Hepatic stellate cell (primary cell): ENCODE results near the gene OR6J1.
A peak's percentile ranks its signal among the peaks of the same experiment; 100 is the strongest.
"Not testable (repeated sequence)": the region's sequence is repeated elsewhere in the genome, so short reads cannot be mapped to it uniquely, and the experiment has no call there.

ENCODE experiments used
- DNase-seq: peaks from one replicate; pipeline ENCODE4 v3.0.0; 2011; ENCODE audit warnings: low spot score

Gene OR6J1

DNA sequence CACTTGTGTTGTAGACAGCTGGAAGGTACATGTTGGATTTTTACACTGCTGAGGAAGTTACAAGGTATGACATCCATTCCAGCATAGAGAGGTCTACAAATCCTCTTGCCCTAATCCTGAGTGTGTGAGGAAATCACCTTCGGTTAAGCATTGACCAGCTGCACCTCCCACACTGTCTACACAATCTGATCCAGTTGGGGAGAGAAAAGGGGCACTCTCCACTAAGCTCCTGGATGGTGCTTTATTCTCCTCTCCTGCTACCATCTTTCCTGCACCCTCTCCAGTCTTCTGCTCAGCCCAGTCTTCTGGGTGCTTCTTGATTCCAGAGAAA lies at the start of gene OR6J1:
Gene OR6J1 (minus strand): TSS at position 48 of the 331 bp plus-strand sequence. CDS start 9,541 bp downstream, outside the sequence.
- DNase-seq: no peak

DNA sequence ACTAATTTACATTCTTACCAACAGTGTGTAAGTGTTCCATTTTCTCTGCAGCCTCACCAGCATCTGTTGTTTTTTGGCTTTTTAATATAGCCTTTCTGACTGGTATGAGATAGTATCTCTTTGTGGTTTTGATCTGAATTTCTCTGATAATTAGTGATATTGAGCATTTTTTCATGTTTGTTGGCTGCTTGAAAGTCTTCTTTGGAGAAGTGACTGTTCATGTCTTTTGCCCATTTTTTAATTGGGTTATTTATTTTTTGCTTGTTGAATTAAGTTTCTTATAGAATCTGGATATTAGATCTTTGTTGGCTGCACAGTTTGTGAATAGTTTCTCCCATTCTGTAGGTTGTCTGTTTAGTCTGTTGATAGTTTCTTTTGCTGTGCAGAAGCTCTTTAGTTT lies 48.0 kb upstream of the OR6J1 start:
- no peak for DNase-seq

GRCh38 chr14:22691171-22691570 lies 47.0 kb upstream of the OR6J1 start:
- peak; percentile 34 for DNase-seq

DNA sequence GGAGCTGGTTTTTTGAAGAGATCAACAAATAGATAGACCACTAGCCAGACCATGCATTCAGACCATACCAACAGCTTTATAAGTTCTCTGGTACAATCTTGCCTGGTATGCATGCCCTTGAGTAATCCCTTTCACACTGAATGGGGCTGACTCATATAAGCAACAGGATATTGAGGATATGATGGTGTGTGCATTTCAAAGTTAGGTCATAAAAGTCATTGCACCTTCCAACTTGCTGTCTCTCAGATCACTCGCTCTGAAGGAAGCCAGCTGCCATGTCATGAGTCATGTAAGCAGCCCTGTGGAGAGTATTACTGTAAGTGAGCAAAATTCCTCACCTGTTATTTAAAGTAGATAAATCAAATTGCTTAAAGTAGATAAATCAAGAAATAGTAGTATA lies 45.0 kb upstream of the OR6J1 start:
- DNase-seq: peak; percentile 58

DNA sequence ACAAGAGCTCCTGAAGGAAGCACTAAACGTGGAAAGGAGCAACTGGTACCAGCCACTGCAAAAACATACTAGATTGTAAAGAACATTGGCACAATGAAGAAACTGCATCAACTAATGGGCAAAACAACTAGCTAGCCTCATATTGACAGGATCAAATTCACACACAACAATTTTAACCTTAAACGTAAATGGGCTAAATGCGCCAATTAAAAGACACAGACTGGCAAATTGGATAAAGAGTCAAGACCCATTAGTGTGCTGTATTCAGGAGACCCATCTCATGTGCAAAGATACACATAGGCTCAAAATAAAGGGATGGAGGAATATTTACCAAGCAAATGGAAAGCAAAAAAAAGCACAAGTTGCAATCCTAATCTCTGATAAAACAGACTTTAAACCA lies 43.8 kb upstream of the OR6J1 start:
- not testable (repeated sequence) for DNase-seq

DNA sequence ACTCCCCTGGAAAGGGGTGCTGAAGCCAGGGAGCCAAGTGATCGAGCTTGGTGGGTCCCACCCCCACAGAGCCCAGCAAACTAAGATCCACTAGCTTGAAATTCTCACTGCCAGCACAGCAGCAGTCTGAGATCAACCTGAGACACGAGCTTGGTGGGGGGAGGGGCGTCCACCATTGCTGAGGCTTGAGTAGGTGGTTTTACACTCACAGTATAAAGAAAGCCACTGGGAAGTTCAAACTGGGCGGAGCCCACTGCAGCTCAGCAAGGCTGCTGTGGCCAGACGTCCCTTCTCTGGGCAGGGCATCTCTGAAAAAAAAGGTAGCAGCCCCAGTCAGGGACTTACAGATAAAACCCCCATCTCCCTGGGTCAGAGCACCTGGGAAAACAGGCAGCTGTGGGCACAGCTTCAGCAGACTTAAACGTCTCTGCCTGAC lies 42.0 kb upstream of the OR6J1 start:
- not testable (repeated sequence) for DNase-seq

- no peak for DNase-seq
Observed at GRCh38 chr14:22685467-22685866, 41.3 kb upstream of the OR6J1 start.

DNA sequence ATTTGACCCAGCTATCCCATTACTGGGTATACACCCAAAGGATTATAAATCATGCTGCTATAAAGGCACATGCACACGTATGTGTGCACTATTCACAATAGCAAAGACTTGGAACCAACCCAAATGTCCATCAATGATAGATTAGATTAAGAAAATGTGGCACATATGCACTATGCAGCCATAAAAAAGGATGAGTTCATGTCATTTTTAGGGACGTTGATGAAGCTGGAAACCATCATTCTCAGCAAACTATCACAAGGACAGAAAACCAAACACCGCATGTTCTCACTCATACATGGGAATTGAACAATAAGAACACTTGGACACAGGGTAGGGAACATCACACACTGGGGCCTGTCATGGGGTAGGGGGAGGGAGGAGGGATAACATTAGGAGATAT lies 39.3 kb upstream of the OR6J1 start:
- DNase-seq: not testable (repeated sequence)

GRCh38 chr14:22678221-22678620 lies 34.1 kb upstream of the OR6J1 start:
- DNase-seq: no peak

DNA sequence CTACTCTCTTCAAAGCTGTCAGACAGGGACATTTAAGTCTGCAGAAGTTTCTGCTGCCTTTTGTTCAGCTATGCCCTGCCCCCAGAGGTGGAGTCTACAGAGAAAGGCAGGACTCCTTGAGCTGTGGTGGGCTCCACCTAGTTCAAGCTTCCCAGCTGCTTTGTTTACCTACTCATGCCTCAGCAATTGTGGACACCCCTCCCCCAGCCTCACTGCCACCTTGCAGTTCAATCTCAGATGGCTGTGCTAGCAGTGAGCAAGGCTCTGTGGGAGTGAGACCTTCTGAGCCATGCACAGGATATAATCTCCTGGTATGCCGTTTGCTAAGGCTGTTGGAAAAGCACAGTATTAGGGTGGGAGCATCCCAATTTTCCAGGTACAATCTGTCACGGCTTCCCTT lies 33.4 kb upstream of the OR6J1 start:
- DNase-seq: not testable (repeated sequence)

DNA sequence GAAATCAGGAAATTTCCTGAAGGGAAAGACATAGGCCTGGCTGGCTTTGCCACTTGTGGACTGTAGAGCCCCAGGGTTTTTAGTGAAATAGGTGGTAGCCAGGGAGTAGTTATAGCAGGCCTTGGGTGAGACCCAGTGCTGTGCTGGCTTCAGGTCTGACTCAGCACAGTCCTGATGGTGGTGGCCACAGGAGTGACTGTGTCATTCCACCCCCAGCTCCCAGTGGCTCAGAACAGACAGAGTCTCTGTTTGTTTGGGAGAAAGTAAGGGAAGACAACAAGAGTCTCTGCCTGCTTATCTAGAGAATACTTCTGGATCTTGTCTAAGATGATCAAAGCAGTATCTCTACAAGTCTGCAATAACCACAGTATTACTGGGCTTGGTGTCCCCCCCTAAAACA lies 27.5 kb upstream of the OR6J1 start:
- DNase-seq: no peak

DNA sequence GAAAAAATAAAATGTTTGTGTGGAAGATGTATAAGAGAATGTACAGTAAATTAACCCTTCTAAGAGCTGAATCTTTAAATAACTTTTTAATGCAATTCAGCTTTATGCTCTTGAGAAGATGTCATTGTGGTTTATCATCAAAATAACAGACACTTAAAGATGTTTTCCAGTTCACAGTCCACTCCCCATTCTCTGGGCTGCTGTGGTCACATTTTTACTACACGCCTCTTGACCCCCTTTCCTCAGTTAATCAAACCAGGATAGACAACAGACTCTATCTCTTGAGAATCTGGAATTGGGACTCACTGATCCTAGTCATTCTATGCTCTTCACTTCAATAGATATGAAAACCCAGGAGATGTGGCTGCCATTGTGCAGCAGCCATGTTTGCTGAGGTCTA lies 24.7 kb upstream of the OR6J1 start:
- DNase-seq: no peak

DNA sequence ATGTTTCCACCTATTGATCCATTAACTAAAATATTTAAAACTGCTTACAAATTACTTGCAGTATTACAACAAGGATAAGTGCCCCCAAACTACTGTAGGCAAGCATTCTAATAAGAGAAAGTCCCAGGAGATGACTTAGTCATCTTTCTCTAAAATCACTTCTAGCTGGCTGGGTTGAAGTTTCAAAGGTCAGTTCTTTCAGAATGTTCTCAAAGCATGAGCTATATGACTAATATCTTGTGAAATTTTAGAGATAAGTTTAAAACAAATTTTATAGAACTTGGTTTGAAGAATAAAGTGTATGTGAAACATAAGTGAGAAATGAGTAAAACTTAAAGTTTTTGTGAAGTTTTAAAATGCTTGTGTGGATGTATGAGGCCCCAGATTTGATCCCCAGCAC lies 24.3 kb upstream of the OR6J1 start:
- peak; percentile 63 for DNase-seq

GRCh38 chr14:22667881-22668280 lies 23.7 kb upstream of the OR6J1 start:
- no peak for DNase-seq

DNA sequence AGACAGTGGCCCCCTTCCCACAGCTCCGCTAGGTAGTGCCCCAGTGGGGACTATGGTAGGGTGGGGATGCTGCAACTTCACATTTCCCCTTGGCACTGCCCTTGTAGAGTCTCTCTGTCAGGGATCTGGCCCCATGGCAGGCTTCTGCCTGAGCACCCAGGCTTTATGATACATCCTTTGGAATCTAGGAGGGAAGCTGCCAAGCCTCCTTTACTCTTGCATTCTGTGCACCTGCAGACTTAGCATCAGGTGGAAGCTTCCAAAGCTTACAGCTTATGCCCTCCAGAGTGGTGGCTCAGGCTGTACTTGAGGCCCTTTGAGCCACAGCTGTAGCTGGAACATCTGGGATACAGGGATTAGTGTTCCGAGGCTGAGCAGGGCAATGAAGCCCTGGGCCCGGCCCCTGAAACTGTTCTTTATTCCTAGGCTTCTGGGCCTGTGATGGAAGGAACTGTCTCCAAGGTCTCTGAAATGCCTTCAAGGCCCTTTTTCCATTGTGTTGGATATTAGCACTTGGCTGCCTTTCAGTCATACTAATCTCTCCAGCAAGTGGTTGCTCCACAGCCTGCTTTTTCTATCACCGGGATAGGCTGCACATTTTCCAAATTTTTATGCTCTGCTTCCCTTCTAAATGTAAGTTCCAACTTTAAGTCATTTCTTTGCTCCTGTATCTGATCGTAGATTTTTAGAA lies 22.2 kb upstream of the OR6J1 start:
- DNase-seq: no peak

DNA sequence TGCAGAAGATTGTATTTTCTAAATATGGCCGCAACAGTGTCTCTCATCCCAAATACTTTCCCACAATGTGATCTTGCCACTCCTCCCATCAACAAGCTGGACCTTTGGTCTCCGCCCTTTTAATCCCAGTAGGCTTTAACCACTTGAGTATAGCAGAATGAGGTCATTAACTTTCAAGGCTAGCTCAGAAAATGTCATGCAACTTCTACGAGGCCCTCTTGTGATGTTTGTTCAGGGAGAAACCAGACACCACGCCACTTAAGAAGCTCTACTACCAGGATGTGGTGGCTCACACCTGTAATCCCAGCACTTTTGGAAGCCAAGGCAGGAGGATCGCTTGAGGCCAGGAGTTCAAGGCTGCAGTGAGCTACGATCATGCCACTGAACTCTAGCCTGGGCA lies 20.1 kb upstream of the OR6J1 start:
- DNase-seq: no peak

DNA sequence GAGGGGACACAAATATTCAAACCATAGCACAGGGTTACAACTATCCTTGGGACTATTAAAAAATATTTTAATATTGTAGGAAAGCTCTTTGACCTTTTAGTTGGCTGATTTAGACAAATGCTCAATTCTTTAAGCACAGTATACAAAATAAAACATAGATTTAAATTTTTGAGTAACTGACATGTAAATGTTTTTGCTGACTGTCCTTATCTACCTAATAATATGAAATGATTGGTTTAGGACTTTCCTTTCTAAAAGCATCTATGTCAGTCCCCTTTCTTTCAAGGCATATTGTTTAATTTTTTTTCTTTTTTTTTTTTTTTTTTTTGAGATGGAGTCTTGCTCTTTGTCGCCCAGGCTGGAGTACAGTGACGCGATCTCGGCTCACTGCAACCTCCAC lies 16.5 kb upstream of the OR6J1 start:
- DNase-seq: no peak

GRCh38 chr14:22658946-22659345 lies 14.8 kb upstream of the OR6J1 start:
- no peak for DNase-seq

GRCh38 chr14:22657861-22658260 lies 13.7 kb upstream of the OR6J1 start:
- DNase-seq: no peak

DNA sequence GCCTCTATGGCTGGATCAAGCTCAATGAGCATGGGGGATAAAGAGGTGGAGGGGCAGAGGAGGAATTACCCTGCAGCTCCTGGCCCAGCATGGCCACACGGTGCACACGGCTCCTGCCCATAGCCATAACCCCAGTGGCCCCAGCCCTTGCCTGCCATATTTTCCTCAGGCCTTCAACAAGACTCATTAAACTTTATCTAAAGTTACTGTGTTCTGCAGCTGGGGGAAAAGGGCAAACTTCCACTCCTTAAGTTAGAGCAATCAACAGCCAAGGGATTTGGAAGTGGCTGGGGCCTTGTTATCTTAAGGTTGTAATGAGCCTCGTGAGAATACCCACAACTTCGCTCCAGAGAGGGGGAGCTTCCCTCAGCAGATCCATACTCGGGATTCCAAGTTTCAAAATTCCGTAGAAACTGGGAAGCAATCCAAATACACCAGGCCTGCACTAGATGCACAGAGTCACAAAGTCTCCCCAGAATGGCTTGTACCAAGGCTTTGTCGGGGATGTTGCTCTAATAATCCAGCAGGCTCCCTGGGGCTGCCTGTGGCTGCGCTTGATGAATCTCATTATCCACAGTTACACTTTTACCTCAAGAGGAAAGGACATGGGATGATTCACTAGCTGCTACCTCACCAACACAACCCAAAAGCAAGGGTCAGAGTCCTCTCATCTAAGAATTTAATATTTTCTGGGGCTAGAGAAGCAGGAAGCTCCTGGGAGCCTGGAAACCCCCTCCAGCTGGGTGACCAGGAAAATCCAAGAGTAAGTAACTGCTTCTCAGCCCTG lies 13.0 kb upstream of the OR6J1 start:
- no peak for DNase-seq

DNA sequence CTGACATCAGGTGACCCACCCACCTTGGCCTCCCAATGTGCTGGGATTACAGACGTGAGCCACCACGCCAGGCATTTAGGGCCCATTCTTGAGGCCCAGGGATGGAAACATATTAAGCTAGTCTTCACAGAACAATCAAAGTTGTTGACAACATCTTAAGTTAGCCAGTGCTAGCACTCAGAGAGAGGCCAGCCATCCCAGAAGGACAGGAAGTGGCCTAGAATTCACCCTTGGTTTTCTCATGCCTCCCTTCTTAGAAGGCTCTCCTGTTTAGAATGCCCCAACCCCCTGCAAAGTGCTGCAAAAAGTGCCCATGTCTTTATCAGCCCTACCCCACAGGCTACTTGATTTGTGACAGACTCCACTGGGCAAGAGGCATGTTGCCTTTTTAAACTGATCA lies 12.1 kb upstream of the OR6J1 start:
- DNase-seq: no peak

- peak; percentile 77 for DNase-seq
Observed at GRCh38 chr14:22653012-22653621, 9.0 kb upstream of the OR6J1 start.

GRCh38 chr14:22651586-22651985 lies 7.4 kb upstream of the OR6J1 start:
- no peak for DNase-seq
